Umbilical cord (tissue), 2 donors: ENCODE results near the gene SLC35D3. TPM values are rescaled to one million over a fixed set of nuclear protein-coding genes. Genes with fewer than 3 reads are reported as not detected.
"Not testable (repeated sequence)": the region's sequence is repeated elsewhere in the genome, so short reads cannot be mapped to it uniquely, and the experiment has no call there.

ENCODE experiments used
- DNase-seq: peaks from one replicate; pipeline ENCODE4 v3.0.0-alpha.2; 2015; ENCODE audit warnings: low spot score
- total RNA-seq: library from RNA; depleted of rRNA; stranded (reverse); fragments of >200 nt; gene quantifications from one replicate; pipeline ENCODE4 v1.2.3, GENCODE V29; 2014; ENCODE audit warnings: low replicate concordance; ENCODE audit not compliant: insufficient read depth

SLC35D3 gene, protein sequence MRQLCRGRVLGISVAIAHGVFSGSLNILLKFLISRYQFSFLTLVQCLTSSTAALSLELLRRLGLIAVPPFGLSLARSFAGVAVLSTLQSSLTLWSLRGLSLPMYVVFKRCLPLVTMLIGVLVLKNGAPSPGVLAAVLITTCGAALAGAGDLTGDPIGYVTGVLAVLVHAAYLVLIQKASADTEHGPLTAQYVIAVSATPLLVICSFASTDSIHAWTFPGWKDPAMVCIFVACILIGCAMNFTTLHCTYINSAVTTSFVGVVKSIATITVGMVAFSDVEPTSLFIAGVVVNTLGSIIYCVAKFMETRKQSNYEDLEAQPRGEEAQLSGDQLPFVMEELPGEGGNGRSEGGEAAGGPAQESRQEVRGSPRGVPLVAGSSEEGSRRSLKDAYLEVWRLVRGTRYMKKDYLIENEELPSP
- 0.72 TPM for total RNA-seq

DNA sequence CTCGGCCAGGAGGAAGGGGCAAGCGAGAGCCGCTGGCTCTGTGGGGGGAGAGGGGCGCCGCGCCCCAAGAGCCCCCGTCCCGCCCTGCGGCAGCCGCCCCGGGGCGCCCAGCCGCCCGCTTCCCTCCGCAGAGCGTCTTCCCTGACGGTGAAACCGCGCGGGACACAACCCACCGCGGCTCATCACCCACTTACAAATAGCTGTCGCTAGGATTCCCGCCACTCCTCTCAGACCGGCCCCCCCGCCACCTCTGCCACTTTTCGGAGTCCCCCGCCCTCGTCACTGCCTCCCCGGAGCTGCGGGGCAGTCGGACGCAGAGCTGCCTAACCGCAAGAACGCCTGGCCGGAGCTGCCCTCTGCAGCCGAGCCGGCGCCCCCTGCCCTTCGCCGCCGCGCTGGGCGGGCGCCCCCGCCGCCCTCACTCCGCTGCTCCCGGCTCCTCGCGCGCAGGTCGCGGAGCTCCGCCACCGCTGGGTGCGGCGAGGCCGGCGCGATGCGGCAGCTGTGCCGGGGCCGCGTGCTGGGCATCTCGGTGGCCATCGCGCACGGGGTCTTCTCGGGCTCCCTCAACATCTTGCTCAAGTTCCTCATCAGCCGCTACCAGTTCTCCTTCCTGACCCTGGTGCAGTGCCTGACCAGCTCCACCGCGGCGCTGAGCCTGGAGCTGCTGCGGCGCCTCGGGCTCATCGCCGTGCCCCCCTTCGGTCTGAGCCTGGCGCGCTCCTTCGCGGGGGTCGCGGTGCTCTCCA lies at the start of gene SLC35D3:
Gene SLC35D3 (plus strand): TSS at position 366 of the 749 bp plus-strand sequence. CDS start 128 bp downstream, at position 494.
- peak; percentile 3 for DNase-seq

GRCh38 chr6:136873748-136874147 lies 48.4 kb upstream of the SLC35D3 start:
- no peak for DNase-seq

DNA sequence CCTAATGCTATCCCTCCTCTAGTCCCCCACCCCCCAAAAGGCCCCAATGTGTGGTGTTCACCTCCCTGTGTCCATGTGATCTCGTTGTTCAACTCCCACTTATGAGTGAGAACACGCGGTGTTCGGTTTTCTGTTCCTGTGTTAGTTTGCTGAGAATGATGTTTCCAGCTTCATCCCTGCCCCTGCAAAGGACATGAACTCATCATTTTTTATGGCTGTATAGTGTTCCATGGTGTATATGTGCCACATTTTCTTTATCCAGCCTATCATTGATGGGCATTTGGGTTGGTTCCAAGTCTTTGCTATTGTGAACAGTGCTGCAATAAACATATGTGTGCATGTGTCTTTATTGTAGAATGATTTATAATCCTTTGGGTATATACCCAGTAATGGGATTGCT lies 45.6 kb upstream of the SLC35D3 start:
- DNase-seq = not testable (repeated sequence)

- DNase-seq = no peak
These were observed 41.2 kb upstream of the SLC35D3 start for GRCh38 chr6:136880748-136881460.

GRCh38 chr6:136886091-136886490 lies 36.0 kb upstream of the SLC35D3 start:
- DNase-seq = no peak

GRCh38 chr6:136887953-136888352 lies 34.1 kb upstream of the SLC35D3 start:
- DNase-seq = no peak

DNA sequence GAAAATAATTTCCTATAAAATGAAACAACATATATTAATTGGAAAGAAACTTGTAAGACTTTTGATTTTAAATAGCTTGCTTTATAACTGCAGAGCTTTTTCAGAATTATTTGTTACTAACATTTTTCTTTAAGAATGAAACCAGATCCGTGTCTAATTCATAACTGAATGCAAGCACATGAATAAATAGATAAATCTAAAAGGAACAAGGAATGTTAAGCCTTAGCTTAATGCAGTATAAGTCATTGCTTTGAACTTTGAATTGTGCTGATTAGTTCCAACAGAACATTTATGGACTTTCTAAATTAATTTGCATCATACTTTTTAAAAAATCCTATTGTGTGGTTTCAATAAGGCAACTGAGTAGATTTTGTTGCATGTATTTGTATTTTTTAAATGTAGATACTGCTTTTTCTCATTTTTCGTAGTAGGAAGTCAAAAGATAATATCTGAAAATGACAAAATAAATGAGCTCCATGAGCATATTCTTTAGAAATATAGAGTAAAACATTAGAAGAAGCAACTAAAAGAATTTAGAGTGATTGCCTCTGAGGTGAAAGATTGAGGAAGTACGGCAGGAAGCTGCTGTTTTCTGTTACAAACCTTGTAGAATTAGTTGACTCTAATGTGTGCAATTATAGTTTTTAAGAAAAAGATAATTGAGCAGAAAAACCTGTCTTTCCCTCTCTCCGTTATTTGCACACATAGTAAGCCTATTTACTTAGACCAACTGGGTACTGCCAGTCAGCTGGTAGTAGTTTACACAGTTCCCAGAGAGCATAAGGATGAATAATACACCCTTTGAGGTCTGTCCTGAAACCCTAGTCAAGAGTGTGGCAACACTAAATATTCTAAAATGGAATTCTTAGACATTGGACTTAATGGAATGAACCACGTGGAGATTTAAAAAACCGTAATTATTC lies 32.6 kb upstream of the SLC35D3 start:
- DNase-seq = no peak

- no peak for DNase-seq
These were observed 31.8 kb upstream of the SLC35D3 start for GRCh38 chr6:136890194-136890839.

DNA sequence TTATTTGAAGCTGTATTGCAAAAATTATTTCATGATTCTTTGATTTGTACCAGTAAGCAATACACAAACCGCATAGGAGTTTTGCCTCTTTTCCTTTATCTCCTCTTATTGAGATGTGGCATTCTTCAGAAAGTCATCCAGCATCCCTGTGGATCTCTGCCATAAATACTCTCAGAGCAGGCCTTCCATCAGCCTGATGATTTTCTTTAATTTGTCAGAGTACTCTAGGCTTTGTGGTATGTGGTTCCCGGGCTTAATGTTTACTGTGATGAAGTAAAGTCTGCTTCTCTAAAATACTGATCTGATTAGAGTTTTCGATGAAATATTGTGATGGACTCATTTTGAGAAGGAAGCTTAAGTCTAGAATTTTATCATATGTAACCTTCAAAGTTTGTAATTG lies 31.1 kb upstream of the SLC35D3 start:
- no peak for DNase-seq

- DNase-seq = no peak
These were observed 28.9 kb upstream of the SLC35D3 start for GRCh38 chr6:136893187-136893586.

GRCh38 chr6:136895901-136896300 lies 26.2 kb upstream of the SLC35D3 start:
- no peak for DNase-seq

GRCh38 chr6:136897071-136897470 lies 25.0 kb upstream of the SLC35D3 start:
- no peak for DNase-seq

GRCh38 chr6:136901212-136901784 lies 20.8 kb upstream of the SLC35D3 start:
- no peak for DNase-seq

- DNase-seq = not testable (repeated sequence)
These were observed 17.6 kb upstream of the SLC35D3 start for GRCh38 chr6:136904477-136904876.

DNA sequence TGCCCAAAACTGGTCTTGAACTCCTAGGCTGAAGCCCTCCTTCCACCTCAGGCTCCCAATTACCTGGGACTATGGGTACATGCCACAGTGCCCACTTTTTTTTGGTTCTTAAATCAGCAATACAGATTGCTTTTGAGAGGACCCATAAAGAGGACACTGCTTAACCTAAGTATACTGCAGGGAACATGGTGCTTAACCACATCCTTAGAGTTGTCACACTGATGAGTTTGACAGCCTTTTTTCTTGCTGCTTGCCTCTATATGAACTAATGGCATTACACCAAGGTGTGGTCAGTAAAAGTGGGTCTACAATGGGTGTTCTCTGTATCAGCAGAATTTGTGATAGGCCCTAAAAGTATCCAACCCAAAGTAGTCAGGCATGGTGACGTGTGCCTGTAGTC lies 7.2 kb upstream of the SLC35D3 start:
- DNase-seq = no peak

DNA sequence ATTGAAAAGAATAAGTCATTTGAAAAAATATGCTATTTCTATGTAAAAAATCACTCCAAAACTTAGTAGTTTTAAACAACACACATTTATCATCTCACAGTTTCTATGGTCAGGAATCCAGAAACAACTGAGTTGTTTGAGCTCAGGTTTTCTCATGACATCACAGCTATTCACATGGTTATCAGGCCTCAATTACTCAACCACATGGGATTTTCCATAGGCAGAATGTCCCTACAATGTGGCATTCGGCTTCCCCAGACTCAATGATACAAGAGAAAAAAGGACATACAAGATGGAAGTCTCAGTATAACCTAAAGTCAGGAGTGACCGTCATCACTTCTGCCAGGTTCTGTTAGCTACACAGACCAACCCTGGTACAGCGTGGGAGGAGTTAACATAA lies 3.4 kb upstream of the SLC35D3 start:
- no peak for DNase-seq

GRCh38 chr6:136920216-136920615 lies 1.9 kb upstream of the SLC35D3 start:
- no peak for DNase-seq

DNA sequence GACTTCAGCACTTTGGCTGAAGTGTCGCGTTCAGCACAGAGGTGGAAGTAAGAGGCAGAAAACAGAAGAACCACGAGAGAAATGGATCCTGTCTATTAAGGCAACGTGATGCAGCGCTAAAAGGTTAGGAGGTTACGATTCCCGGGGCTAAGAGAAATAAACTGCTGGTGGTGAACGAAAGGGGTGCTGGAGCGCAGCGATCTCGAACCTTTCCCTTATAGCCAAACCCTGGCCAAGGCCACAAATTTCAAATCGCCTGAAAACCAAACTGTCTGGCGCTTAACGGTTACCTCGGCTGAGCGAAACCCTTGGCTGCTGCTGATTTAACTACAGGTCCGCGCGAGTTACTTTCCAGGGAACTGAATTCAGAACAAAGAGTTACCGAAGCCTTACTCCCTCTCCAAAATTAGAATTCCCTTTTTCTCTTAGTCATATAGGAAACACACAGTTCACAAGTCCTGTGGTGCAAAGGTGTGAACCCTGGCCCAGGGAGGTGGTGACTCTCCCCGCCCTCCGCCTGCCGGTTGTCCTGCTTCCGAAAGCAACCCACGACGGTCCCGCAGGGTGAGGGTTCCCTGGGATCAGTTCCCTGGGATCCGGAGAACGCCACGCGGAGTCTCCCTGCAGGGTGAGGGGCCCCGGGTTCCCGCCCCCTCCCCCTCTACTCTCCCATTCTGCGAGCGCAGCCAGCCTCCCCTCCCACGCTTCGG lies 1.3 kb upstream of the SLC35D3 start:
- no peak for DNase-seq

DNA sequence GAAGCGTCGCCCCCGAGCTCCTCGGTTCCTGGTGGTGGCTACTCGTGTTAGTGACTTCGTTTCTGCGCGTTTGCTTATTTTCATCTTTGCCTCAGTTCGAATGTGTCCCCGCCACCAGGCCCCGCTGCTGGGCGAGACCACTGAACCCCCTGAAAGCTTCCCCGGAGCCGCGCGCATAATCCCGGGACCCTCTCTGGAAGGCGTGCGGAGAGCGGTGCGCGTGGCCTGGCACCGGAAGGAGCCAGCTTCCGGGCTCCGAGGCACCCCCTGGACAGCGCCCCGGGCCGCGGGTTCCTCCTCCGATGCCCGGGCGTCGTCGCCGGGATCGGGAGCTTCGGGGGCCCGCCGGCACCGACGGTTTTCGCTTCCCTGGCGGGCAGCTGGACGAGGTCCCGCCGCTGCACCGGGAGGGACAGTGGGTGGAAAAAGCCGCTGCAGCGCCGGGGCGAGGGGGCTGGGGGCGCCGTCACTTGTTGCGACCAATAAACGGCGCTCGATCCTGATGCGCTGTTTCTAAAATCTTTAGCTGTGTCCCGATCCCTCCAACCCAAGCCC lies 643 bp upstream of the SLC35D3 start:
- DNase-seq = no peak
